BLaER1 treated with 17β-estradiol and CSF1 and Interleukin-3, amounts not matched to agents 10 nM and 100 nM (cell line): Measurements from ENCODE around the gene HOMEZ.
A peak's percentile ranks its signal among the peaks of the same experiment; 100 is the strongest.
"Not testable (repeated sequence)": the region's sequence is repeated elsewhere in the genome, so short reads cannot be mapped to it uniquely, and the experiment has no call there.

Experiments used
- H3K27ac ChIP-seq, 11 experiments: shearing (Covaris generic); formaldehyde crosslinking; 2 replicates each; pipeline ENCODE4 v1.8.1; 2022
- H3K27me3 ChIP-seq, 11 experiments: shearing (Covaris generic); formaldehyde crosslinking; 2 replicates each; pipeline ENCODE4 v1.8.1; 2022
- H3K36me3 ChIP-seq, 11 experiments: shearing (Covaris generic); formaldehyde crosslinking; 2 replicates each; pipeline ENCODE4 v1.8.1; 2022
- H3K4me1 ChIP-seq, 10 experiments: shearing (Covaris generic); formaldehyde crosslinking; 2 replicates each; pipeline ENCODE4 v1.8.1; 2022
- H3K4me2 ChIP-seq, 11 experiments: shearing (Covaris generic); formaldehyde crosslinking; 2 replicates each; pipeline ENCODE4 v1.8.1; 2022
- H3K4me3 ChIP-seq, 10 experiments: shearing (Covaris generic); formaldehyde crosslinking; 2 replicates each; pipeline ENCODE4 v1.8.1; 2022
- H3K9ac ChIP-seq, 11 experiments: shearing (Covaris generic); formaldehyde crosslinking; 2 replicates each; pipeline ENCODE4 v1.8.1; 2022
- H3K9me3 ChIP-seq, 11 experiments: shearing (Covaris generic); formaldehyde crosslinking; replicated peaks in 1 of 11; 2 replicates each; pipeline ENCODE4 v1.8.1; 2022
- H4K20me1 ChIP-seq, 11 experiments: shearing (Covaris generic); formaldehyde crosslinking; 2 replicates each; pipeline ENCODE4 v1.8.1; 2022
- Cebpa-rat ChIP-seq, 11 experiments: shearing (Covaris generic); IDR thresholded peaks; 2 replicates each; pipeline ENCODE4 v1.8.1; 2022

The HOMEZ gene

DNA sequence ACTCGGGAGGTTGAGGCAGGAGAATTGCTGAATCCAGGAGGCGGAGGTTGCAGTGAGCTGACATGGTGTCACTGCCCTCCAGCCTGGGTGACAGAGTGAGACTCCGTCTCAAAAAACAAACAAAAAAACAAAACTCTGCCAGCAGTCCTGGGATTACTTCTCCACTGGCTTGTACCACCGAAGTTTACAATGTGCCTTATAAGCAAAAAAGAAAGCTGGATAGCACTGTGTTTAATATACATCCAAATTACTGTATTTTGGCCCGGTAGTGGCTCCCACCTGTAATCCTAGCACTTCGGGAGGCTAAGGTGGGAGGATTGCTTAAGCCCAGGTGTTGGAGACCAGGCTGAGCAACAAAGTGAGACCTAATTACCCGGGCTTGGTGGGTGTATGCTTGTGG lies 16.7 kb downstream of the HOMEZ start:
- Histone ChIP-seq H4K20me1 (peaks cover 0 to 7% (median 0%) of the 10 kb centered on the region in 11 experiments; a peak in 1 of 22 replicates), H3K9me3 (no peaks in the 10 kb centered on the region), H3K4me1 (peaks cover 0 to 7% (median 0%) of the 10 kb centered on the region in 10 experiments; a peak in 2 of 20 replicates), H3K4me3 (no peak overlapping the region), H3K9ac (no peak overlapping the region), H3K4me2 (no peak overlapping the region), H3K27ac (no peak overlapping the region), H3K27me3 (no peaks in the 10 kb centered on the region), H3K36me3 (0 out of 22 replicates have a peak, but pooled peaks cover 0 to 7% (median 0%) of the 10 kb centered on the region in 11 experiments)
- TF ChIP-seq Cebpa-rat (IDR thresholded peaks at IDR 0.05), result no peak

DNA sequence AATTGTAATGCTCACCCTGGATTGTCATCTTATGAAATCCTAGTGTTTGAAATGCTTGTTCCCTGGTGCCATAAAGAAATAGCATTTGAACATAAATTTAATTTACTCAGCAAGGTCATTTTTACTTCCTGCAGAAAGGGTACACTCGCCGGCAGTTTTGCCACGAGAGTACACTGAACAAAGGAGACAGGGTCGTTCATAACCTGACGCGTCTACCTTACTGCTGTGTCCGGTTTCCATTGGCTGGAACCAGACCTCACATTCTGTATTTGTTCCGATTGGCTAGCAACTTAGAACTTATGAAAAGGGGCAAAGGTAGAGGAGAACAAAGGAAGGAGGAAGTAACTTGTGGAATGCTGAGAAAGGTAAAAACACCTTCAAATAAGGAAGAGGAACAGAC lies 25.1 kb downstream of the HOMEZ start:
- not testable (repeated sequence) for H3K27me3 ChIP-seq, H3K4me2 ChIP-seq, H3K9ac ChIP-seq, H3K27ac ChIP-seq, H3K4me3 ChIP-seq, H3K9me3 ChIP-seq, H4K20me1 ChIP-seq, H3K36me3 ChIP-seq
- peaks cover 0 to 38% (median 0%) of the 10 kb centered on the region in 10 experiments; a peak in 6 of 20 replicates for H3K4me1 ChIP-seq

DNA sequence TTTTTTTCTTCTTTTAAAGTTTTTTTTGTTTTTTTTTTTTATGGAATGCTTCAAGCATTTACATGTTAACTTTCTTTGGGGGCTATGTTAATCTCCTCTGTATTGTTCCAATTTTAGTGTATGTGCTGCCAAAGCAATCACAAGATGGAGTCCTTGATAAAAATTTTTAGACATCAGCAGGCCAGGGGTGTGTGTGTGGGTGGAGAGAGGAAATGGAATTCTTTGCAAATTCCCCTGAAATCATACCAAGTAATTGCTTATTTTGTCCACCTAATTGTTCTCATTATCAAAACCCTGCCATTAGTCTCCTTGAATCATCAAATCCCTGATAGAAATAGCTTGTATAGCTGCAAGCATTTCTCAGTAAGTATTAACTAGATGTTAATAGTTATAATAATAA lies 26.5 kb downstream of the HOMEZ start:
- peak overlapping the region in 3 of 11 experiments; percentile 30 to 65 (median 52); a peak in 5 of 22 replicates for H3K4me2 ChIP-seq
- no peak overlapping the region for H3K4me3 ChIP-seq
- peaks cover 0 to 38% (median 0%) of the 10 kb centered on the region in 10 experiments; a peak in 6 of 20 replicates for H3K4me1 ChIP-seq
- no peaks in the 10 kb centered on the region for H4K20me1 ChIP-seq
- TF ChIP-seq Cebpa-rat (IDR thresholded peaks at IDR 0.05), result no peak
- no peak overlapping the region for H3K27ac ChIP-seq
- H3K9ac ChIP-seq, result no peak overlapping the region
- no peaks in the 10 kb centered on the region for H3K36me3 ChIP-seq
- no peaks in the 10 kb centered on the region for H3K9me3 ChIP-seq
- H3K27me3 ChIP-seq, result no peaks in the 10 kb centered on the region

DNA sequence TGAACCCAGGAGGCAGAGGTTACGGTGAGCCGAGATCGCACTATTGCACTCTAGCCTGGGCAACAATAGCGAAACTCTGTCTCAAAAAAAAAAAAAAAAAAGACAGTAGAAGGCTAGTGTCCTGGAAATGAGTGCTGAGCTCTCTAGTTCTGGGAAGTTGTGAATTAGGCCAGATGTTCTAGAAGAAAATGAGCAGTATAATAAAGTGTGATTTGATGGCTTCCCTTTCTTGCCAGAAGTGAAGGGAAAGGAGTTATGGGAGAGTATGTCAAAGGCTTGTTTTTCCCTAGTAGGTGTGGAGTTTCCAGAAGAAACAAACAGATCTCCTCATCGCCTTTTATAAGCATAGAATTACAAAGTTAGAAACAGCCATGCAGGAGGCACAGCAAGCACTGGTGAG lies 27.7 kb downstream of the HOMEZ start:
- TF ChIP-seq Cebpa-rat (IDR thresholded peaks at IDR 0.05), result no peak
- Histone ChIP-seq H4K20me1 (no peaks in the 10 kb centered on the region), H3K27ac (no peak overlapping the region), H3K36me3 (no peaks in the 10 kb centered on the region), H3K9ac (no peak overlapping the region), H3K4me1 (peaks cover 0 to 41% (median 0%) of the 10 kb centered on the region in 10 experiments; a peak in 6 of 20 replicates), H3K27me3 (no peaks in the 10 kb centered on the region), H3K4me2 (peak overlapping the region in 1 of 11 experiments; percentile 52; a peak in 1 of 22 replicates), H3K4me3 (no peak overlapping the region), H3K9me3 (no peaks in the 10 kb centered on the region)

DNA sequence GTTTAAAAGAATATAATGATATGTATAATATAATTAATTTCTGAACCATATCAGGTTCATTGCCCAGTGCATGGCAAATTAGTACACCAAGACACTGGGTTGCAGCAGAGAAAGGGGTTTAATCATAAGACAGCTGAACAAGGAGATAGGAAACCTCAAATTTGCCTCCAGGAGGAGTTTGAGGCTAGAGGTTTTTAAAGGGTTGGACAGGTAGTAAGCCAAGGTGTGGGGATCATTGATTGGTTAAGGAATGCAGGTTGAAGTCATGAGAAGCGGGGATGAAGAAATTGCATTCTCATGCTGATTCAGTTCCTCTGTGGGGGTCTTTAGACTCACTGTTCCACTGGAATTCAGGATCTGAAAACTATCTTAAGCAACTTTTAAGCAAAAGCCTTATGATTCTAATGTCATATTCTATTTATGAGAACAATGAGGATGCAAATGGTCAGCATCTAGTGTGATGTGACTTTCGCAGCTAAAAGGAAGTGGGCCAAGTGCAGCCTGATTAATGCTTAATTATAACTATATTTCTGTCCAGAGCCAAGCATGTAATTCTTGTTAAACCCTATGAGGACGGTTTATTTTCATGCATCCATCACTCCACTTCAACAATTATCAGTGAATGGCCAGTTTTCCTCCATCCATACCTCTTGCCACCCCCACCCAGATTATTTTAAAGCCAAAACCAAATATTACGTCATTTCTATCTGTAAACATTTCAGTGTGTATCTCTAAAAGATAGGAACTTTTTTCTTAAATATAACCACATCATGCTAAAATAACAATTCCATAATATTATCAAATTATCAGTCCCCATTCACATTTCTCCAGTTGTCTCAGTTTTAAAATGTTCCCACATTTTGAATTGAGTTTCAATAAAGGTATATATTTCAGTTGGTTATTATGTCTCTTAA lies 33.3 kb downstream of the HOMEZ start:
- Histone ChIP-seq H3K27me3 (no peaks in the 10 kb centered on the region), H3K4me1 (peaks cover 0 to 19% (median 0%) of the 10 kb centered on the region in 10 experiments; a peak in 7 of 20 replicates), H3K9ac (no peak overlapping the region), H3K36me3 (no peaks in the 10 kb centered on the region), H4K20me1 (no peaks in the 10 kb centered on the region), H3K9me3 (no peaks in the 10 kb centered on the region), H3K27ac (peak overlapping the region in 2 of 11 experiments; percentile 35 to 37; a peak in 2 of 22 replicates), H3K4me2 (peak overlapping the region in 5 of 11 experiments; percentile 2 to 41 (median 19); a peak in 7 of 22 replicates), H3K4me3 (no peak overlapping the region)
- TF ChIP-seq Cebpa-rat (IDR thresholded peaks at IDR 0.05), result no peak

DNA sequence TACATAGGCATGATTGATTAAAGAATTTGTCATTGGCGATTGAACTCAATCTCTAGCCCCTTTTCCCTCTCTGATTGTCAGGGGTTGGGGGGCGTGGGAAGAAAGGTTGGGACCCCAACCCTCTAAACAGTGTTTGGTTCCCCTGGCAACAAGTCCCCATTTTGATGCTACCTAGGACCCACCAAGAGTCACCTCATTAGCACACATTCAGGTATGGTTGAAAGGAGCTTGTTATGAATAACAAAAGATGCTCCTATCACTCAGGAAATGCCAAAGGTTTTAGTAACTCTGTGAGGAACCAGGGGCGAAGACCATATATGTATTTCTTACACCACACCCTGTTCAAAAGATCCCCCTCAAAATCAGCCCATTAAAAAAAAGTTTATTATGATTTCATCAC lies 33.9 kb downstream of the HOMEZ start:
- Histone ChIP-seq H3K27me3 (no peaks in the 10 kb centered on the region), H3K27ac (peak overlapping the region in 1 of 11 experiments; percentile 37; a peak in 1 of 22 replicates), H3K4me3 (no peak overlapping the region), H4K20me1 (no peaks in the 10 kb centered on the region), H3K9ac (no peak overlapping the region), H3K4me1 (peaks cover 0 to 16% (median 0%) of the 10 kb centered on the region in 10 experiments; a peak in 7 of 20 replicates), H3K4me2 (peak overlapping the region in 1 of 11 experiments; percentile 41; a peak in 1 of 22 replicates), H3K9me3 (no peaks in the 10 kb centered on the region), H3K36me3 (no peaks in the 10 kb centered on the region)
- no peak for TF ChIP-seq Cebpa-rat (IDR thresholded peaks at IDR 0.05)

DNA sequence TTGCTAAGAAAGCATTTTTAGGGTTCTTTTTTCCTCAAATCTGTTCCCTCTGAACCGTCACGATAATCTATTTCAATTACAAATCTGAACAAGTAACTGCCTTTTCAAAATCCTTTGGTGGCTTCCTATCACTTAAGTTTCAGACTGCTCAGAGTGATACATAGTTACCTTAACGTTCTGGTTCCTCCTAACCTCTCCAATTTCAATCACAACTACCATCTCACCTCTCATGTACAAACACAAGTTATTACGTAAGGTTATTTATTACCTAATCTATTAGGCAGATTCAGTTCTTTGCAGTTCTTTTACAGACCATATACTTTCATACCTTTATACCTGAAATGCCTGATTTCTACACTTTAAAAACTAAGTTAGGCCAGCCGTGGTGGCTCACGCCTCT lies 36.1 kb downstream of the HOMEZ start:
- Histone ChIP-seq H3K27ac (no peak overlapping the region), H3K9me3 (no peaks in the 10 kb centered on the region), H3K9ac (no peak overlapping the region), H4K20me1 (no peaks in the 10 kb centered on the region), H3K4me2 (no peak overlapping the region), H3K27me3 (no peaks in the 10 kb centered on the region), H3K4me1 (peaks cover 0 to 16% (median 0%) of the 10 kb centered on the region in 10 experiments; a peak in 7 of 20 replicates), H3K4me3 (no peak overlapping the region), H3K36me3 (no peaks in the 10 kb centered on the region)
- no peak for TF ChIP-seq Cebpa-rat (IDR thresholded peaks at IDR 0.05)

DNA sequence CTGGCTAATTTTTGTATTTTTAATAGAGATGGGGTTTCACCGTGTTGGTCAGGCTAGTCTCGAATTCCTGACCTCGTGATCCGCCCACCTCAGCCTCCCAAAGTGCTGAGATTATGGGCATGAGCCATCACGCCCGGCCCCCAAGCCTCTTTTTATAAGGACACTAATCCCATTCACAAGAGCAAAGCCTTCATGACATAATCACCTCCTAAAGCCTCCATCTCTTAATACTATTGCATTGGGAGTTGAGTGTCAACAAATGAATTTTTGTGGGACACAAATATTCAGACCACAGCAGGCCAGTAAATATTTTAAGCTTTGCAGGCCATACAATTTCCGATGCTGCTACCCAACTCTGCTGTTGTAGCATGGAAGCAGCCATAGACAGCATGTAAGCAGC lies 37.3 kb downstream of the HOMEZ start:
- Histone ChIP-seq H3K27ac (no peak overlapping the region), H3K9me3 (no peaks in the 10 kb centered on the region), H3K36me3 (no peaks in the 10 kb centered on the region), H3K27me3 (no peaks in the 10 kb centered on the region), H3K9ac (no peak overlapping the region), H3K4me3 (no peak overlapping the region), H3K4me1 (peaks cover 0 to 16% (median 0%) of the 10 kb centered on the region in 10 experiments; a peak in 7 of 20 replicates), H3K4me2 (no peak overlapping the region), H4K20me1 (no peaks in the 10 kb centered on the region)
- TF ChIP-seq Cebpa-rat (IDR thresholded peaks at IDR 0.05), result no peak

DNA sequence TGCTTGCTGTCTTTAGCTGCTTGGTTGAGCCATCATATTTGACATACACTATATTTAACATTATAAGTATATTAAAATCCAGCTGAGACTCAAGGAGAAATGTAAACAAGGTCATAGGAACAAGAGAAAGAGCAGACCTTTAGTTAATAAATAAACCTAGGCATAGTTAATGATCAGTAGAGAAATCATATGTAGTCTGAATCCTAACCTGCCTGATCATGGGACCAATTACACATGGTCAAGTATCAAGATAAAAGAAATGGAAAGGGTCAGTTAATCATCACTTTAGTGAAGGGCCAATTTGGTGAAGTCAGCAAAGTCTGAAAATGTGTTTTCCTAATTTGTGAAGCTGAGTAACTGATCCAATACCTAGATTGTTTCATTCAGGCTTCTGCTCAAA lies 40.6 kb downstream of the HOMEZ start:
- Histone ChIP-seq H4K20me1 (no peaks in the 10 kb centered on the region), H3K4me2 (no peak overlapping the region)

More for the DNA sequence above, 40.6 kb downstream of the HOMEZ start:
- no peaks in the 10 kb centered on the region for H3K4me1 ChIP-seq
- no peak overlapping the region for H3K4me3 ChIP-seq
- no peaks in the 10 kb centered on the region for H3K9me3 ChIP-seq
- H3K27me3 ChIP-seq, result no peaks in the 10 kb centered on the region
- H3K36me3 ChIP-seq, result no peaks in the 10 kb centered on the region
- no peak overlapping the region for H3K9ac ChIP-seq
- TF ChIP-seq Cebpa-rat (IDR thresholded peaks at IDR 0.05), result no peak
- H3K27ac ChIP-seq, result no peak overlapping the region
